Dendritic cell treated with granulocyte-macrophage colony-stimulating factor and Interleukin-4, amounts not matched to agents 40 ng/mL and 50 ng/mL, for 4 days (primary cell): Measurements from ENCODE around the gene AUTS2.

Experiments
- H3K27ac Mint-ChIP-seq: one replicate; pipeline ENCODE4 v1.8.0; 2022; ENCODE audit warnings: mild to moderate bottlenecking, mixed read lengths
- H3K27me3 Mint-ChIP-seq: one replicate; pipeline ENCODE4 v1.8.0; 2022; ENCODE audit warnings: mild to moderate bottlenecking, mixed read lengths
- H3K36me3 Mint-ChIP-seq: one replicate; pipeline ENCODE4 v1.8.0; 2022; ENCODE audit warnings: low read depth, mixed read lengths
- H3K4me1 Mint-ChIP-seq: one replicate; pipeline ENCODE4 v1.8.0; 2022; ENCODE audit warnings: low read depth, mixed read lengths
- H3K4me3 Mint-ChIP-seq: one replicate; pipeline ENCODE4 v1.8.0; 2022; ENCODE audit warnings: mild to moderate bottlenecking, moderate library complexity, mixed read lengths
- H3K9me3 Mint-ChIP-seq: one replicate; pipeline ENCODE4 v1.8.0; 2022; ENCODE audit warnings: mixed read lengths
- intact Hi-C: fragments of 100-400 bp; cut with micrococcal nuclease; formaldehyde crosslinking; loops from one replicate; pipeline ENCODE4 v1.15.0; 2022

The AUTS2 gene

GRCh38 chr7:70035955-70036354, 437.7 kb downstream of the AUTS2 start:
- no peaks in the 10 kb centered on the region for H3K4me1 Mint-ChIP-seq
- H3K9me3 Mint-ChIP-seq: no peaks in the 10 kb centered on the region
- H3K27ac Mint-ChIP-seq: no peak overlapping the region
- H3K27me3 Mint-ChIP-seq: no peaks in the 10 kb centered on the region
- H3K36me3 Mint-ChIP-seq: no peaks in the 10 kb centered on the region
- H3K4me3 Mint-ChIP-seq: no peak overlapping the region
- intact Hi-C loops: no loop called here

GRCh38 chr7:70036695-70037094, 438.4 kb downstream of the AUTS2 start:
- Mint-ChIP-seq H3K4me1 (no peaks in the 10 kb centered on the region), H3K36me3 (no peaks in the 10 kb centered on the region), H3K27ac (no peak overlapping the region), H3K27me3 (no peaks in the 10 kb centered on the region), H3K4me3 (no peak overlapping the region), H3K9me3 (no peaks in the 10 kb centered on the region)
- intact Hi-C loops: no loop called here

GRCh38 chr7:70037171-70037933, 439.1 kb downstream of the AUTS2 start:
- Mint-ChIP-seq H3K9me3 (no peaks in the 10 kb centered on the region), H3K27ac (no peak overlapping the region), H3K4me3 (no peak overlapping the region), H3K4me1 (no peaks in the 10 kb centered on the region), H3K36me3 (no peaks in the 10 kb centered on the region), H3K27me3 (no peaks in the 10 kb centered on the region)
- intact Hi-C loops: no loop called here

GRCh38 chr7:70040051-70040450, 441.8 kb downstream of the AUTS2 start:
- H3K4me3 Mint-ChIP-seq: no peak overlapping the region
- intact Hi-C loops: loop anchor here (5.0 kb wide), 1 partner anchor 1863 kb away; no protein-coding TSS in a partner anchor
- no peaks in the 10 kb centered on the region for H3K9me3 Mint-ChIP-seq
- H3K27me3 Mint-ChIP-seq: no peaks in the 10 kb centered on the region
- no peaks in the 10 kb centered on the region for H3K4me1 Mint-ChIP-seq
- H3K27ac Mint-ChIP-seq: no peak overlapping the region
- no peaks in the 10 kb centered on the region for H3K36me3 Mint-ChIP-seq

- H3K36me3 Mint-ChIP-seq: no peaks in the 10 kb centered on the region
- no peaks in the 10 kb centered on the region for H3K27me3 Mint-ChIP-seq
- H3K4me3 Mint-ChIP-seq: no peak overlapping the region
- no peaks in the 10 kb centered on the region for H3K4me1 Mint-ChIP-seq
- H3K9me3 Mint-ChIP-seq: no peaks in the 10 kb centered on the region
- H3K27ac Mint-ChIP-seq: no peak overlapping the region
- intact Hi-C loops: loop anchor here (5.0 kb wide), 1 partner anchor 1864 kb away; no protein-coding TSS in a partner anchor
Observed at GRCh38 chr7:70040970-70041766, 442.9 kb downstream of the AUTS2 start.

GRCh38 chr7:70042533-70042932, 444.3 kb downstream of the AUTS2 start:
- no peak overlapping the region for H3K27ac Mint-ChIP-seq
- intact Hi-C loops: loop anchor here (2.0 to 5.0 kb wide), 2 partner anchors 656 to 1865 kb away; no protein-coding TSS in a partner anchor

GRCh38 chr7:70043015-70043538, 444.8 kb downstream of the AUTS2 start:
- H3K4me1 Mint-ChIP-seq: no peaks in the 10 kb centered on the region

More at GRCh38 chr7:70042533-70042932, 444.3 kb downstream of the AUTS2 start:
- no peak overlapping the region for H3K4me3 Mint-ChIP-seq
- no peaks in the 10 kb centered on the region for H3K36me3 Mint-ChIP-seq
- no peaks in the 10 kb centered on the region for H3K9me3 Mint-ChIP-seq
- no peaks in the 10 kb centered on the region for H3K4me1 Mint-ChIP-seq
- no peaks in the 10 kb centered on the region for H3K27me3 Mint-ChIP-seq

GRCh38 chr7:70044064-70044463, 445.8 kb downstream of the AUTS2 start:
- intact Hi-C loops: loop anchor here (5.0 kb wide), 1 partner anchor 1867 kb away; no protein-coding TSS in a partner anchor
- H3K36me3 Mint-ChIP-seq: no peaks in the 10 kb centered on the region
- no peaks in the 10 kb centered on the region for H3K27me3 Mint-ChIP-seq
- no peak overlapping the region for H3K4me3 Mint-ChIP-seq
- no peak overlapping the region for H3K27ac Mint-ChIP-seq
- no peaks in the 10 kb centered on the region for H3K4me1 Mint-ChIP-seq
- H3K9me3 Mint-ChIP-seq: no peaks in the 10 kb centered on the region

More at GRCh38 chr7:70043015-70043538, 444.8 kb downstream of the AUTS2 start:
- intact Hi-C loops: loop anchor here (2.0 to 5.0 kb wide), 2 partner anchors 656 to 1866 kb away; no protein-coding TSS in a partner anchor
- H3K27ac Mint-ChIP-seq: no peak overlapping the region
- no peak overlapping the region for H3K4me3 Mint-ChIP-seq
- H3K9me3 Mint-ChIP-seq: no peaks in the 10 kb centered on the region
- no peaks in the 10 kb centered on the region for H3K36me3 Mint-ChIP-seq
- no peaks in the 10 kb centered on the region for H3K27me3 Mint-ChIP-seq

- intact Hi-C loops: loop anchor here (5.0 kb wide), 1 partner anchor 1867 kb away; no protein-coding TSS in a partner anchor
- Mint-ChIP-seq H3K9me3 (no peaks in the 10 kb centered on the region), H3K36me3 (no peaks in the 10 kb centered on the region)
Observed at GRCh38 chr7:70044525-70044924, 446.2 kb downstream of the AUTS2 start.

GRCh38 chr7:70044981-70045380, 446.7 kb downstream of the AUTS2 start:
- no peaks in the 10 kb centered on the region for H3K27me3 Mint-ChIP-seq
- intact Hi-C loops: loop anchor here (5.0 kb wide), 1 partner anchor 1868 kb away; no protein-coding TSS in a partner anchor
- no peak overlapping the region for H3K27ac Mint-ChIP-seq
- no peaks in the 10 kb centered on the region for H3K9me3 Mint-ChIP-seq
- H3K4me1 Mint-ChIP-seq: no peaks in the 10 kb centered on the region
- no peaks in the 10 kb centered on the region for H3K36me3 Mint-ChIP-seq
- no peak overlapping the region for H3K4me3 Mint-ChIP-seq

More at GRCh38 chr7:70044525-70044924, 446.2 kb downstream of the AUTS2 start:
- H3K4me1 Mint-ChIP-seq: no peaks in the 10 kb centered on the region
- H3K27me3 Mint-ChIP-seq: no peaks in the 10 kb centered on the region
- H3K4me3 Mint-ChIP-seq: no peak overlapping the region
- no peak overlapping the region for H3K27ac Mint-ChIP-seq

GRCh38 chr7:70047384-70047783, 449.1 kb downstream of the AUTS2 start:
- no peaks in the 10 kb centered on the region for H3K36me3 Mint-ChIP-seq
- H3K9me3 Mint-ChIP-seq: no peaks in the 10 kb centered on the region
- H3K27me3 Mint-ChIP-seq: no peaks in the 10 kb centered on the region
- no peaks in the 10 kb centered on the region for H3K4me1 Mint-ChIP-seq
- H3K27ac Mint-ChIP-seq: no peak overlapping the region
- intact Hi-C loops: no loop called here
- H3K4me3 Mint-ChIP-seq: no peak overlapping the region

- H3K36me3 Mint-ChIP-seq: no peaks in the 10 kb centered on the region
- no peaks in the 10 kb centered on the region for H3K4me1 Mint-ChIP-seq
- no peaks in the 10 kb centered on the region for H3K27me3 Mint-ChIP-seq
- H3K27ac Mint-ChIP-seq: no peak overlapping the region
- intact Hi-C loops: no loop called here
- H3K9me3 Mint-ChIP-seq: no peaks in the 10 kb centered on the region
- no peak overlapping the region for H3K4me3 Mint-ChIP-seq
Observed at GRCh38 chr7:70047891-70048448, 449.7 kb downstream of the AUTS2 start.

- intact Hi-C loops: no loop called here
- no peak overlapping the region for H3K27ac Mint-ChIP-seq
- no peaks in the 10 kb centered on the region for H3K4me1 Mint-ChIP-seq
- no peaks in the 10 kb centered on the region for H3K36me3 Mint-ChIP-seq
- no peaks in the 10 kb centered on the region for H3K27me3 Mint-ChIP-seq
- H3K4me3 Mint-ChIP-seq: no peak overlapping the region
- no peaks in the 10 kb centered on the region for H3K9me3 Mint-ChIP-seq
Observed at GRCh38 chr7:70051726-70052125, 453.5 kb downstream of the AUTS2 start.
